ENCODE data around the gene IQCF6. TPM values are rescaled to one million over a fixed set of nuclear protein-coding genes. Genes with fewer than 3 reads are reported as not detected.
"Not testable (repeated sequence)": the region's sequence is repeated elsewhere in the genome, so short reads cannot be mapped to it uniquely, and the experiment has no call there.

IQCF6 gene
- total RNA-seq, 1 donor from 2014 or later: not detected

- no peak overlapping the region for H3K4me3 Mint-ChIP-seq
- TF ChIP-seq CTCF (IDR thresholded peaks at IDR 0.05): no peak
- DNase-seq (no peak), ATAC-seq (ENCODE audit: low read depth) (no peak)
- peaks cover 18% of the 10 kb centered on the region for H3K27me3 Mint-ChIP-seq
- no peaks in the 10 kb centered on the region for H3K36me3 Mint-ChIP-seq (ENCODE audit: low read depth)
- ChIA-PET CTCF (no interaction called here), POLR2A (no interaction called here)
- no peaks in the 10 kb centered on the region for H3K9me3 Mint-ChIP-seq
- H3K4me1 Mint-ChIP-seq: no peaks in the 10 kb centered on the region
- intact Hi-C loops (cut with micrococcal nuclease): no loop called here
- H3K27ac Mint-ChIP-seq: no peak overlapping the region
Measured at GRCh38 chr3:51794206-51794605, 15.2 kb upstream of the IQCF6 start.

- no peaks in the 10 kb centered on the region for H3K4me1 Mint-ChIP-seq
- ChIA-PET CTCF (no interaction called here), POLR2A (no interaction called here)
- no peaks in the 10 kb centered on the region for H3K36me3 Mint-ChIP-seq (ENCODE audit: low read depth)
- peaks cover 16% of the 10 kb centered on the region for H3K27me3 Mint-ChIP-seq
- TF ChIP-seq CTCF (IDR thresholded peaks at IDR 0.05): no peak
- DNase-seq: no peak
- no peak overlapping the region for H3K4me3 Mint-ChIP-seq
- intact Hi-C loops (cut with micrococcal nuclease): no loop called here
- H3K9me3 Mint-ChIP-seq: no peaks in the 10 kb centered on the region
- no peak overlapping the region for H3K27ac Mint-ChIP-seq
- no peak for ATAC-seq (ENCODE audit: low read depth)
Measured at GRCh38 chr3:51792206-51792605, 13.2 kb upstream of the IQCF6 start.

- H3K4me1 Mint-ChIP-seq: no peaks in the 10 kb centered on the region
- no peaks in the 10 kb centered on the region for H3K9me3 Mint-ChIP-seq
- DNase-seq (no peak), ATAC-seq (ENCODE audit: low read depth) (no peak)
- ChIA-PET CTCF (no interaction called here), POLR2A (no interaction called here)
- no peak overlapping the region for H3K27ac Mint-ChIP-seq
- H3K36me3 Mint-ChIP-seq (ENCODE audit: low read depth): no peaks in the 10 kb centered on the region
- intact Hi-C loops (cut with micrococcal nuclease): no loop called here
- no peak for TF ChIP-seq CTCF (IDR thresholded peaks at IDR 0.05)
- no peak overlapping the region for H3K4me3 Mint-ChIP-seq
- peaks cover 3% of the 10 kb centered on the region for H3K27me3 Mint-ChIP-seq
Measured at GRCh38 chr3:51789437-51789836, 10.4 kb upstream of the IQCF6 start.

- ATAC-seq (ENCODE audit: low read depth); H3K4me3 Mint-ChIP-seq; H3K36me3 Mint-ChIP-seq (ENCODE audit: low read depth); H3K4me1 Mint-ChIP-seq; POLR2A ChIA-PET; CTCF ChIA-PET; DNase-seq; H3K9me3 Mint-ChIP-seq; H3K27me3 Mint-ChIP-seq; H3K27ac Mint-ChIP-seq; intact Hi-C loops (cut with micrococcal nuclease): not testable (repeated sequence)
Measured at GRCh38 chr3:51787576-51787975, 8.5 kb upstream of the IQCF6 start.

GRCh38 chr3:51786267-51786666 is 7.2 kb upstream of the IQCF6 start:
- no peaks in the 10 kb centered on the region for H3K4me1 Mint-ChIP-seq
- peaks cover 6% of the 10 kb centered on the region for H3K27me3 Mint-ChIP-seq
- no peak overlapping the region for H3K4me3 Mint-ChIP-seq
- no peak for TF ChIP-seq CTCF (IDR thresholded peaks at IDR 0.05)
- no peak for ATAC-seq (ENCODE audit: low read depth)
- intact Hi-C loops (cut with micrococcal nuclease): no loop called here
- POLR2A ChIA-PET: no interaction called here
- no peak for DNase-seq
- H3K27ac Mint-ChIP-seq: no peak overlapping the region
- H3K9me3 Mint-ChIP-seq: no peaks in the 10 kb centered on the region
- CTCF ChIA-PET: interaction anchor here (1.1 kb wide), 1 partner anchor 16 kb away, joined by 3 read pairs; no protein-coding TSS in a partner anchor
- H3K36me3 Mint-ChIP-seq (ENCODE audit: low read depth): no peaks in the 10 kb centered on the region

GRCh38 chr3:51778554-51778953 is 483 bp downstream of the IQCF6 start:
- DNase-seq: no peak
- TF ChIP-seq CTCF (IDR thresholded peaks at IDR 0.05): no peak
- ChIA-PET CTCF (no interaction called here), POLR2A (no interaction called here)
- Mint-ChIP-seq H3K27me3 (peaks cover 19% of the 10 kb centered on the region), H3K4me1 (no peaks in the 10 kb centered on the region), H3K27ac (no peak overlapping the region), H3K36me3 (ENCODE audit: low read depth) (no peaks in the 10 kb centered on the region), H3K4me3 (no peak overlapping the region), H3K9me3 (no peaks in the 10 kb centered on the region)
- no peak for ATAC-seq (ENCODE audit: low read depth)
- intact Hi-C loops (cut with micrococcal nuclease): no loop called here
